ENCODE measurements around the gene HLA-DMB.

HLA-DMB gene

GRCh38 chr6:32940656-32941213 lies at the start of gene HLA-DMB:
Gene HLA-DMB, minus strand, starts transcription at chr6:32941028. Its CDS starts 221 bp downstream, at chr6:32940807.
- no peaks in the 10 kb centered on the region for H3K9me3 ChIP-seq (ENCODE audit: control insufficient read depth, insufficient read depth, low read length)
- peaks cover 57% of the 10 kb centered on the region for H3K36me3 ChIP-seq (ENCODE audit: control insufficient read depth, low read length)
- H3K4me2 ChIP-seq (ENCODE audit: low read length), result peak within 1 kb of the TSS; percentile 90
- peaks cover 53% of the 10 kb centered on the region for H3K79me2 ChIP-seq (ENCODE audit: control insufficient read depth, low read length)
- no peaks in the 10 kb centered on the region for H3K27me3 ChIP-seq (ENCODE audit: control insufficient read depth, low read length)
- H3K27ac ChIP-seq (ENCODE audit: low read depth, low read length), result peak within 1 kb of the TSS; percentile 100
- H3K4me1 ChIP-seq (ENCODE audit: control insufficient read depth, low read length), result peaks cover 86% of the 10 kb centered on the region
- peak within 1 kb of the TSS; percentile 90 for H3K4me3 ChIP-seq (ENCODE audit: low read length)
- TF ChIP-seq EZH2phosphoT487 (IDR thresholded peaks at IDR 0.05; ENCODE audit: borderline replicate concordance, low read length), result no peak
- no peak for TF ChIP-seq CTCF (IDR thresholded peaks at IDR 0.05; ENCODE audit: low read depth, low read length, poor library complexity, severe bottlenecking)
- peaks cover 46% of the 10 kb centered on the region for H3F3A ChIP-seq (ENCODE audit: control insufficient read depth, insufficient read depth)
- H4K20me1 ChIP-seq (ENCODE audit: control insufficient read depth, insufficient read depth, low read depth, low read length), result no peaks in the 10 kb centered on the region
- no peaks in the 10 kb centered on the region for H3K9me2 ChIP-seq (replicated peaks; ENCODE audit: control insufficient read depth, low read length)

- Histone ChIP-seq H3K9me2 (replicated peaks; ENCODE audit: control insufficient read depth, low read length) (no peaks in the 10 kb centered on the region), H3K79me2 (ENCODE audit: control insufficient read depth, low read length) (no peaks in the 10 kb centered on the region), H4K20me1 (ENCODE audit: control insufficient read depth, insufficient read depth, low read depth, low read length) (no peaks in the 10 kb centered on the region), H3K36me3 (ENCODE audit: control insufficient read depth, low read length) (no peaks in the 10 kb centered on the region), H3F3A (ENCODE audit: control insufficient read depth, insufficient read depth) (peaks cover 3% of the 10 kb centered on the region), H3K27ac (ENCODE audit: low read depth, low read length) (no peak overlapping the region), H3K4me3 (ENCODE audit: low read length) (no peak overlapping the region), H3K9me3 (ENCODE audit: control insufficient read depth, insufficient read depth, low read length) (no peaks in the 10 kb centered on the region), H3K27me3 (ENCODE audit: control insufficient read depth, low read length) (no peaks in the 10 kb centered on the region), H3K4me2 (ENCODE audit: low read length) (no peak overlapping the region), H3K4me1 (ENCODE audit: control insufficient read depth, low read length) (peaks cover 12% of the 10 kb centered on the region)
- TF ChIP-seq CTCF (IDR thresholded peaks at IDR 0.05; ENCODE audit: low read depth, low read length, poor library complexity, severe bottlenecking) (no peak), EZH2phosphoT487 (IDR thresholded peaks at IDR 0.05; ENCODE audit: borderline replicate concordance, low read length) (no peak)
Observed at GRCh38 chr6:32989368-32989767, 48.5 kb upstream of the HLA-DMB start.

- Histone ChIP-seq H3K4me2 (ENCODE audit: low read length) (peak overlapping the region; percentile 10), H3K79me2 (ENCODE audit: control insufficient read depth, low read length) (no peaks in the 10 kb centered on the region), H4K20me1 (ENCODE audit: control insufficient read depth, insufficient read depth, low read depth, low read length) (peaks cover 6% of the 10 kb centered on the region; the same call in 1 of the 2 replicates), H3K9me2 (replicated peaks; ENCODE audit: control insufficient read depth, low read length) (no peaks in the 10 kb centered on the region), H3K4me1 (ENCODE audit: control insufficient read depth, low read length) (peaks cover 40% of the 10 kb centered on the region), H3K4me3 (ENCODE audit: low read length) (no peak overlapping the region), H3K27me3 (ENCODE audit: control insufficient read depth, low read length) (no peaks in the 10 kb centered on the region), H3K27ac (ENCODE audit: low read depth, low read length) (peak overlapping the region; percentile 44), H3K9me3 (ENCODE audit: control insufficient read depth, insufficient read depth, low read length) (no peaks in the 10 kb centered on the region), H3K36me3 (ENCODE audit: control insufficient read depth, low read length) (peaks cover 36% of the 10 kb centered on the region), H3F3A (ENCODE audit: control insufficient read depth, insufficient read depth) (peaks cover 49% of the 10 kb centered on the region)
- TF ChIP-seq CTCF (IDR thresholded peaks at IDR 0.05; ENCODE audit: low read depth, low read length, poor library complexity, severe bottlenecking), result peak; percentile 92
- TF ChIP-seq EZH2phosphoT487 (IDR thresholded peaks at IDR 0.05; ENCODE audit: borderline replicate concordance, low read length), result no peak
Observed at GRCh38 chr6:32984622-32985389, 44.0 kb upstream of the HLA-DMB start.

Data from DOHH2 (cell line).